GM19467 (cell line): ENCODE data around the gene NSMCE4A.
"Not testable (repeated sequence)": the region's sequence is repeated elsewhere in the genome, so short reads cannot be mapped to it uniquely, and the experiment has no call there.

ENCODE experiments used
- ATAC-seq: cut with Tn5 transposase; IDR thresholded peaks from one replicate; pipeline ENCODE4 v1.9.1; 2021; ENCODE audit warnings: mild to moderate bottlenecking, moderate library complexity; ENCODE audit not compliant: unreplicated experiment

The NSMCE4A gene

GRCh38 chr10:121936295-121936694, 38.7 kb downstream of the NSMCE4A start:
- ATAC-seq = no peak

DNA sequence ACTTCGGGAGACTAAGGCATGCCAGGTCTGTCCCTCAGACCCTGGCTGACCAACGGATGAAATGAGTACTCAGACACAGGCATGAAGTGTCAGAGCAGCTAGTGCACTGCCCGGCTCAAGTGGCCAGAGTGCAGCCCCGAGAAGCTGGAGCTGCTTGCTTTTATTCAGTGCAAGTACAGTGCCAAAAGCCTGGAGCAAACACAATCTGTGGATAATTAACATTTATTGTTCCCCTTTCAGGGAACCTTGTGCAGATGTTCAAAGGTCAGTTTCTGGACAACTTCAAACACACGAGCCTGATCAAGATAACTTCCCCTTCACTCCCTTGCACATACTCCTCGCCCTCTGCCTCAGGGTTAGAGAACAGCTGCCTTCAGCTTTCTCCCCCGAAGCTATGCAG, 39.3 kb downstream of the NSMCE4A start:
- no peak for ATAC-seq

DNA sequence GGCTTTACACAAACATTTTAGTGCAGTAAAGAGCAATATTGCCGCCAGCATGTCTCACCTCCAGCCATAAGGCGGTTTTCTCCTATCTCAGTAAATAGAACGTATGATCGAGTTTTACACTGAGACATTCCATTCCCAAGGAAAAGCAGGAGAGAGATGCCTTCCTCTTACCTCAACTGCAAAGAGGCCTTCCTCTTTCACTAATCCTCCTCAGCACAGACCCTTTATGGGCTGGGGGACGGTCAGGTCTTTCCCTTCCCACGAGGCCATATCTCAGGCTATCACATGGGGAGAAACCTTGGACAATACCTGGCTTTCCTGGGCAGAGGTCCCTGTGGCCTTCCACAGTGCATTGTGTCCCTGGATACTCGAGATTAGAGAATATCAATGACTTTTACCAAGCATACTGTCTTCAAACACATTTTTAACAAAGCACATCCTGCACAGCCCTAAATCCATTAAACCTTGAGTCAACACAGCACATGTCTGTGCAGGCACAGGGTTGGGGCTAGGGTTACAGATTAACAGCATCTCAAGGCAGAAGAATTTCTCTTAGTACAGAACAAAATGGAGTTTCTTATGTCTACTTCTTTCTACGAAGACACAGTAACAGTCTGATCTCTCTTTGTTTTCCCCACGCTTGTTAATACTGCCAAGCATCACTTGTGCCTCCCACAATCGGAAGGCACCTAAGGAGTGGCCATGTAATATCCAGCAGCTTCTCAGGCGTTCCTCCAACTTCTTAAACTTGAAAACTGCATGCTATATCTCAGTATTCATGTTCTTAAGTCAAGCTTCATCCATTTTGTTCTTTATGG, 44.5 kb downstream of the NSMCE4A start:
- ATAC-seq = not testable (repeated sequence)

- not testable (repeated sequence) for ATAC-seq
Observed at GRCh38 chr10:121929585-121930267, 45.3 kb downstream of the NSMCE4A start.

- ATAC-seq = no peak
Observed at GRCh38 chr10:121928528-121928884, 46.5 kb downstream of the NSMCE4A start.

- peak; percentile 84 for ATAC-seq
Observed at GRCh38 chr10:121927841-121928527, 47.0 kb downstream of the NSMCE4A start, which contains the start of gene ATE1. TSS of gene ATE1 (minus strand) at chr10:121928031. CDS start at chr10:121927949, 82 bp downstream.

- peak; percentile 38 for ATAC-seq
Observed at GRCh38 chr10:121927318-121927840, 47.6 kb downstream of the NSMCE4A start.

DNA sequence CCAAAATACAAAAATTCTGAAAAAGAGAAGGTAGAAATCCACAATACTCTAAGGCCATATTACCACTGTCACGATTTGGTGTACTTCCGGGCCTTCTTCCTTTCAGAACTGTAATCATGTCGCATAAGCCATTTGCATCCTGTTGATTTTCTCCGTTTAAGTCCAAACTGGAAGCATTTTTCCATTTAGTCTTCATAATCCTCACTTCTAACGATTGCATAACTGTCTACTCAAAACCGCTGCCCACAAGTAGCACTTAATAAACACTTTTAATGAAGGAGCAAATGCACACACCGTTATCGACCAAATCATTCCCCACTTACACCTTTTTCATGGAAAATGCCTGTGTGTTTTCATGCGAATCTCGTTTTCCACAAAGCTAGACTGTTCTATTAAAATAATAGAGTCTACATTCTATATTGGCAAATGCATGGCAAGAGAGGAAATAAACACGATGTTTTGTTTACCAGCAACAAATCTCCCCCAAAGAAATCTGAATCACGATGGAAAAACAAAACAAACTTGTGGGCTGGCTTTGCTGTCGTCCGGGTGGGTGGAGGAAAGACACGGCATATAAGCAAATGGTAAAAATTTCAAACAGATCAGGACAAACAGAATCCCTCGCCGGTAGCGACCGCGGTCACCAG, 48.2 kb downstream of the NSMCE4A start:
- peak; percentile 11 for ATAC-seq

- ATAC-seq = no peak
Observed at GRCh38 chr10:121926157-121926556, 48.9 kb downstream of the NSMCE4A start.

GRCh38 chr10:121921238-121921931, 53.6 kb downstream of the NSMCE4A start:
- no peak for ATAC-seq

GRCh38 chr10:121919666-121920065, 55.4 kb downstream of the NSMCE4A start:
- peak; percentile 74 for ATAC-seq

GRCh38 chr10:121918800-121919199, 56.2 kb downstream of the NSMCE4A start:
- ATAC-seq = not testable (repeated sequence)

DNA sequence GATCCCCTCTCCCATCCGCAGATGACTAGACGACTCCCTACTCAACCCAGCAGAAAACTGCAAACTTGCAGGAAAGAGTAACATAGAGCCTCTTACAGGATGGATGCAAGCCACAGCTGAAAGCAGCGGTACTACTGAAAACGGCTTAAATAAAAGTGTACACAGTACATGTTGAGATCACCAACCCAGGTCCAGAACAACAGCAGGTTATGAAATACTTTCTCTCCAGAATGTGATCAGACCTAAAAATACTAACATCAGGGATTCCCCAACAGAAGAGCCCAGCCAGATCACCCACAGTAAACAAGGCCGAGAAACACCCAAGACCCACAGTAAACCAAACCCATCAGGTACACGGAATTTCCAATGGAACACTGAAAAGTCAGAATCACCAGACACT, 60.4 kb downstream of the NSMCE4A start:
- ATAC-seq = no peak

- no peak for ATAC-seq
Observed at GRCh38 chr10:121911421-121911697, 63.7 kb downstream of the NSMCE4A start.

- ATAC-seq = no peak
Observed at GRCh38 chr10:121910673-121911420, 64.2 kb downstream of the NSMCE4A start.
